ENCODE results near the gene TIAM1.

DNA sequence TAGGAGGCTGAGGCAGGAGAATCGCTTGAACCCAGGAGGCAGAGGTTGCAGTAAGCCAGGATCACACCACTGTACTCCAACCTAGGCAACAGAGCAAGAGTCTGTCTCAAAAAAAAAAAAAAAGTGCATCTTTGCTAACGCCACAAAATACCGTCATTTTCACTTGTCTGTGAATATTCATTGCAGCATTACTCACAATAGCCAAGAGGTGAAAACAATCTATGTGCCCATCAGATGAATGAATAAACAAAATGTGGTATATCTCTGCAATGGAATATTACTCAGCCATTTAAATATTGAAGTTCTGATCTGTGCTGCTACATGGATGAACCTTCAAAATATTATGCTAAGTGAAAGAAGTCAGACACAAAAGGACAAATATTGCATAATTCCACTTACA lies 7.9 kb upstream of the TIAM1 start:
- TF ChIP-seq, protein P1, sequence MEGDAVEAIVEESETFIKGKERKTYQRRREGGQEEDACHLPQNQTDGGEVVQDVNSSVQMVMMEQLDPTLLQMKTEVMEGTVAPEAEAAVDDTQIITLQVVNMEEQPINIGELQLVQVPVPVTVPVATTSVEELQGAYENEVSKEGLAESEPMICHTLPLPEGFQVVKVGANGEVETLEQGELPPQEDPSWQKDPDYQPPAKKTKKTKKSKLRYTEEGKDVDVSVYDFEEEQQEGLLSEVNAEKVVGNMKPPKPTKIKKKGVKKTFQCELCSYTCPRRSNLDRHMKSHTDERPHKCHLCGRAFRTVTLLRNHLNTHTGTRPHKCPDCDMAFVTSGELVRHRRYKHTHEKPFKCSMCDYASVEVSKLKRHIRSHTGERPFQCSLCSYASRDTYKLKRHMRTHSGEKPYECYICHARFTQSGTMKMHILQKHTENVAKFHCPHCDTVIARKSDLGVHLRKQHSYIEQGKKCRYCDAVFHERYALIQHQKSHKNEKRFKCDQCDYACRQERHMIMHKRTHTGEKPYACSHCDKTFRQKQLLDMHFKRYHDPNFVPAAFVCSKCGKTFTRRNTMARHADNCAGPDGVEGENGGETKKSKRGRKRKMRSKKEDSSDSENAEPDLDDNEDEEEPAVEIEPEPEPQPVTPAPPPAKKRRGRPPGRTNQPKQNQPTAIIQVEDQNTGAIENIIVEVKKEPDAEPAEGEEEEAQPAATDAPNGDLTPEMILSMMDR (conservative IDR thresholded peaks at IDR 0.05): no peak
- TF ChIP-seq EZH2 (IDR thresholded peaks at IDR 0.05; ENCODE audit: low read depth): no peak

Data from PC-9 (cell line).